ENCODE measurements around the gene GLRA2.

Gene GLRA2

GRCh38 chrX:14529290-14529989, at the start of gene GLRA2:
GLRA2 (plus strand) TSS chrX:14529536; CDS start chrX:14530058, 522 bp downstream.
- peak; percentile 40 for DNase-seq

GRCh38 chrX:14489437-14489836, 39.9 kb upstream of the GLRA2 start:
- DNase-seq, result no peak

- no peak for DNase-seq
Observed at GRCh38 chrX:14491689-14492088, 37.6 kb upstream of the GLRA2 start.

GRCh38 chrX:14496674-14497073, 32.7 kb upstream of the GLRA2 start:
- DNase-seq, result no peak

- DNase-seq, result peak; percentile 21
Observed at GRCh38 chrX:14497184-14497666, 32.1 kb upstream of the GLRA2 start.

- DNase-seq, result no peak
Observed at GRCh38 chrX:14501327-14501726, 28.0 kb upstream of the GLRA2 start.

GRCh38 chrX:14504960-14505538, 24.3 kb upstream of the GLRA2 start:
- no peak for DNase-seq

- DNase-seq, result no peak
Observed at GRCh38 chrX:14505648-14506047, 23.7 kb upstream of the GLRA2 start.

GRCh38 chrX:14506866-14507265, 22.5 kb upstream of the GLRA2 start:
- DNase-seq, result no peak

GRCh38 chrX:14508025-14508690, 21.2 kb upstream of the GLRA2 start:
- no peak for DNase-seq

- DNase-seq, result no peak
Observed at GRCh38 chrX:14509325-14510057, 19.8 kb upstream of the GLRA2 start.

- DNase-seq, result peak; percentile 62
Observed at GRCh38 chrX:14528629-14529289, 577 bp upstream of the GLRA2 start.

GRCh38 chrX:14533867-14534266, 4.5 kb downstream of the GLRA2 start:
- DNase-seq, result no peak

GRCh38 chrX:14546190-14546589, 16.9 kb downstream of the GLRA2 start:
- no peak for DNase-seq

- DNase-seq, result no peak
Observed at GRCh38 chrX:14554131-14554715, 24.9 kb downstream of the GLRA2 start.

GRCh38 chrX:14564058-14564457, 34.7 kb downstream of the GLRA2 start:
- DNase-seq, result no peak

- peak; percentile 30 for DNase-seq
Observed at GRCh38 chrX:14573161-14573560, 43.8 kb downstream of the GLRA2 start.

- no peak for DNase-seq
Observed at GRCh38 chrX:14581081-14581480, 51.7 kb downstream of the GLRA2 start.

GRCh38 chrX:14584548-14584947, 55.2 kb downstream of the GLRA2 start:
- DNase-seq, result no peak

GRCh38 chrX:14590216-14590615, 60.9 kb downstream of the GLRA2 start:
- peak; percentile 56 for DNase-seq

- peak; percentile 36 for DNase-seq
Observed at GRCh38 chrX:14590693-14591424, 61.5 kb downstream of the GLRA2 start.

GRCh38 chrX:14591976-14592375, 62.6 kb downstream of the GLRA2 start:
- DNase-seq, result peak; percentile 74
